ENCODE measurements around the gene BTBD8.
A peak's percentile ranks its signal among the peaks of the same experiment; 100 is the strongest.

DNA sequence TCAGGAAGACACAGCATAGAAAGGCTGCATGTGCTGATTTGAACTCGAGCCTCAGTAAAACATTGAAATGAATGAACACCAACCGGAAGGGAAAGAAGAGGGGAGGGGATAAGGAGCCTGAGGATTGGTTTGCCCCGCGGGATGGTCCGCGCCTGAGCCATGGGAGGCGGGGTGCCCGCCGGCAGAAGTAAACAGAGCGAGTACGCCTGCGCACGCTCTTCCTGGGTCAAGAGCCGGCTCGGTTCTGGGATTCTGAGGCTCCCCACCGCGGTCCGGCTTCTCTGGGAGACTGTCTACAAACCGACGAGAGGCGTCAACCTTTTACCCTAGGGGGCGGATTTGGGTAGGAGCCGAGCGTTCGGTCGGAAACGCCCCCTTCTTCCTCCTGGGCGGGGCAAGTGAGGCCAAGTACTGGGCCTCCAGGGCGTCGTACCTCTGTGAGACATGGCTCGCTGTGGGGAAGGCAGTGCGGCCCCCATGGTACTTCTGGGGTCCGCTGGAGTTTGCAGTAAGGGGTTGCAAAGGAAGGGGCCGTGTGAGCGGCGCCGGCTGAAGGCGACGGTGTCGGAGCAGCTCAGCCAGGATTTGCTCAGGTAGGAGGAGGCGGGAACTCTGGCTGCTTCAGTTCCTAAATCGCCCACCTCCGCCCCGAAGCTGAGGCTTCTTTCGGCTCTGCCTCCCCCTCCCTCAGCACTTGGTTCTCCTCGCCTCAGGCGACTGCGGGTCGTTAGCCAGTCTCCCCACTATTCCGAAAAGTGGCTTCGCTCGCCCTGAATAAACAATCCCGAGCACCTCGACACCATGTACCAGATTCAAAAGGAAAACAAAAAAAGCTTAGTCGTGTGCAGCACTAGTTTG lies at the start of gene BTBD8:
- TF ChIP-seq, protein P1, sequence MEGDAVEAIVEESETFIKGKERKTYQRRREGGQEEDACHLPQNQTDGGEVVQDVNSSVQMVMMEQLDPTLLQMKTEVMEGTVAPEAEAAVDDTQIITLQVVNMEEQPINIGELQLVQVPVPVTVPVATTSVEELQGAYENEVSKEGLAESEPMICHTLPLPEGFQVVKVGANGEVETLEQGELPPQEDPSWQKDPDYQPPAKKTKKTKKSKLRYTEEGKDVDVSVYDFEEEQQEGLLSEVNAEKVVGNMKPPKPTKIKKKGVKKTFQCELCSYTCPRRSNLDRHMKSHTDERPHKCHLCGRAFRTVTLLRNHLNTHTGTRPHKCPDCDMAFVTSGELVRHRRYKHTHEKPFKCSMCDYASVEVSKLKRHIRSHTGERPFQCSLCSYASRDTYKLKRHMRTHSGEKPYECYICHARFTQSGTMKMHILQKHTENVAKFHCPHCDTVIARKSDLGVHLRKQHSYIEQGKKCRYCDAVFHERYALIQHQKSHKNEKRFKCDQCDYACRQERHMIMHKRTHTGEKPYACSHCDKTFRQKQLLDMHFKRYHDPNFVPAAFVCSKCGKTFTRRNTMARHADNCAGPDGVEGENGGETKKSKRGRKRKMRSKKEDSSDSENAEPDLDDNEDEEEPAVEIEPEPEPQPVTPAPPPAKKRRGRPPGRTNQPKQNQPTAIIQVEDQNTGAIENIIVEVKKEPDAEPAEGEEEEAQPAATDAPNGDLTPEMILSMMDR (IDR thresholded peaks at IDR 0.05 in 2 of 3, conservative IDR thresholded peaks at IDR 0.05 in 1 of 3; ENCODE audit: borderline replicate concordance in 1 of 3, insufficient read depth in 1 of 3, low read depth in 2 of 3, low read length in 2 of 3) = no peak
- peak; percentile 84 for TF ChIP-seq POLR2AphosphoS5 (IDR thresholded peaks at IDR 0.05; ENCODE audit: low read depth, low read length)
- no peak for TF ChIP-seq EZH2phosphoT487 (IDR thresholded peaks at IDR 0.05; ENCODE audit: borderline replicate concordance)
- no peak for TF ChIP-seq RAD21 (IDR thresholded peaks at IDR 0.05; ENCODE audit: low read depth)
- TF ChIP-seq EGR1 (IDR thresholded peaks at IDR 0.05; ENCODE audit: low read depth) = no peak
- peak; percentile 74 for TF ChIP-seq POLR2A (IDR thresholded peaks at IDR 0.05; ENCODE audit: borderline replicate concordance, extremely low read depth, insufficient read depth, insufficient read length)
- TF ChIP-seq, protein P2, sequence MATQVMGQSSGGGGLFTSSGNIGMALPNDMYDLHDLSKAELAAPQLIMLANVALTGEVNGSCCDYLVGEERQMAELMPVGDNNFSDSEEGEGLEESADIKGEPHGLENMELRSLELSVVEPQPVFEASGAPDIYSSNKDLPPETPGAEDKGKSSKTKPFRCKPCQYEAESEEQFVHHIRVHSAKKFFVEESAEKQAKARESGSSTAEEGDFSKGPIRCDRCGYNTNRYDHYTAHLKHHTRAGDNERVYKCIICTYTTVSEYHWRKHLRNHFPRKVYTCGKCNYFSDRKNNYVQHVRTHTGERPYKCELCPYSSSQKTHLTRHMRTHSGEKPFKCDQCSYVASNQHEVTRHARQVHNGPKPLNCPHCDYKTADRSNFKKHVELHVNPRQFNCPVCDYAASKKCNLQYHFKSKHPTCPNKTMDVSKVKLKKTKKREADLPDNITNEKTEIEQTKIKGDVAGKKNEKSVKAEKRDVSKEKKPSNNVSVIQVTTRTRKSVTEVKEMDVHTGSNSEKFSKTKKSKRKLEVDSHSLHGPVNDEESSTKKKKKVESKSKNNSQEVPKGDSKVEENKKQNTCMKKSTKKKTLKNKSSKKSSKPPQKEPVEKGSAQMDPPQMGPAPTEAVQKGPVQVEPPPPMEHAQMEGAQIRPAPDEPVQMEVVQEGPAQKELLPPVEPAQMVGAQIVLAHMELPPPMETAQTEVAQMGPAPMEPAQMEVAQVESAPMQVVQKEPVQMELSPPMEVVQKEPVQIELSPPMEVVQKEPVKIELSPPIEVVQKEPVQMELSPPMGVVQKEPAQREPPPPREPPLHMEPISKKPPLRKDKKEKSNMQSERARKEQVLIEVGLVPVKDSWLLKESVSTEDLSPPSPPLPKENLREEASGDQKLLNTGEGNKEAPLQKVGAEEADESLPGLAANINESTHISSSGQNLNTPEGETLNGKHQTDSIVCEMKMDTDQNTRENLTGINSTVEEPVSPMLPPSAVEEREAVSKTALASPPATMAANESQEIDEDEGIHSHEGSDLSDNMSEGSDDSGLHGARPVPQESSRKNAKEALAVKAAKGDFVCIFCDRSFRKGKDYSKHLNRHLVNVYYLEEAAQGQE (IDR thresholded peaks at IDR 0.05; ENCODE audit: low read depth) = no peak

Measured in HCT116 (cell line).